Measurements from ENCODE around the gene ATAD1.

ATAD1 gene

GRCh38 chr10:87826653-87827052 is 8.6 kb upstream of the ATAD1 start:
- H3K9me3 ChIP-seq: no peaks in the 10 kb centered on the region
- no peak for DNase-seq
- no peaks in the 10 kb centered on the region for H3K4me1 ChIP-seq
- no peaks in the 10 kb centered on the region for H3K27me3 ChIP-seq
- no peaks in the 10 kb centered on the region for H3K36me3 ChIP-seq
- TF ChIP-seq CTCF (IDR thresholded peaks at IDR 0.05): no peak
- intact Hi-C loops (cut with DNase I; ENCODE audit: low total_unique reads): no loop called here
- no peak overlapping the region for H3K27ac ChIP-seq
- H3K4me3 ChIP-seq: no peak overlapping the region

GRCh38 chr10:87819289-87819585 is 1.2 kb upstream of the ATAD1 start:
- peak overlapping the region in 1 of 2 donors; percentile 64 for H3K4me3 ChIP-seq
- H3K4me1 ChIP-seq: peaks cover 0 to 29% (median 6%) of the 10 kb centered on the region in 4 donors
- intact Hi-C loops (cut with DNase I; ENCODE audit: low total_unique reads): no loop called here
- H3K27ac ChIP-seq: no peak overlapping the region
- no peaks in the 10 kb centered on the region for H3K9me3 ChIP-seq
- no peaks in the 10 kb centered on the region for H3K36me3 ChIP-seq
- DNase-seq: no peak
- H3K27me3 ChIP-seq: no peaks in the 10 kb centered on the region
- TF ChIP-seq CTCF (IDR thresholded peaks at IDR 0.05): no peak

GRCh38 chr10:87818505-87819288 is 671 bp upstream of the ATAD1 start:
- no peaks in the 10 kb centered on the region for H3K36me3 ChIP-seq
- H3K4me3 ChIP-seq: peak overlapping the region; percentile 64 to 76
- TF ChIP-seq CTCF (IDR thresholded peaks at IDR 0.05): no peak
- H3K9me3 ChIP-seq: no peaks in the 10 kb centered on the region
- peaks cover 0 to 29% (median 6%) of the 10 kb centered on the region in 4 donors for H3K4me1 ChIP-seq
- H3K27me3 ChIP-seq: no peaks in the 10 kb centered on the region
- intact Hi-C loops (cut with DNase I; ENCODE audit: low total_unique reads): no loop called here
- DNase-seq: peak in 1 of 2 donors; percentile 19
- H3K27ac ChIP-seq: peak overlapping the region; percentile 75 to 83

- intact Hi-C loops (cut with DNase I; ENCODE audit: low total_unique reads): no loop called here
Observed at GRCh38 chr10:87816898-87817608, 973 bp downstream of the ATAD1 start.

More at GRCh38 chr10:87816898-87817608, 973 bp downstream of the ATAD1 start:
- no peak for TF ChIP-seq CTCF (IDR thresholded peaks at IDR 0.05)
- Histone ChIP-seq H3K36me3 (peaks cover 0 to 4% (median 0%) of the 10 kb centered on the region in 3 donors), H3K4me1 (peaks cover 0 to 29% (median 6%) of the 10 kb centered on the region in 4 donors), H3K27me3 (no peaks in the 10 kb centered on the region), H3K27ac (peak overlapping the region; percentile 75 to 83), H3K9me3 (no peaks in the 10 kb centered on the region), H3K4me3 (peak overlapping the region; percentile 64 to 76)
- DNase-seq: no peak

Data from tibial artery (tissue), 4 donors.